Endothelial cell of umbilical vein (primary cell): ENCODE measurements around the gene AGPS. TPM values are rescaled to one million over a fixed set of nuclear protein-coding genes. Genes with fewer than 3 reads are reported as not detected.
"Not testable (repeated sequence)": the region's sequence is repeated elsewhere in the genome, so short reads cannot be mapped to it uniquely, and the experiment has no call there.

ENCODE experiments used
- BruUV-seq: library from RNA; stranded (reverse); fragments of 400-500 nt; replicated peaks from 2 replicates; lab custom pipeline; 2021; lab: Mats Ljungman, UMichigan
- CTCF ChIA-PET: fragments of 300-600, 350-600 bp; sonication (Branson Sonifier 250); formaldehyde crosslinking; loops from one replicate; lab custom pipeline; 2021; ENCODE audit warnings: antibody characterized with exemption, inconsistent platforms; lab: Charles Lee
- POLR2A ChIA-PET: fragments of 300-600, 350-600 bp; sonication (Branson Sonifier 250); formaldehyde crosslinking; loops from one replicate; lab custom pipeline; 2021; ENCODE audit warnings: antibody characterized with exemption, inconsistent platforms; lab: Charles Lee
- DNase-seq: peaks from one replicate; pipeline ENCODE4 v3.0.0-alpha.2; 2011; ENCODE audit warnings: low read depth, low spot score
- FAIRE-seq: peaks from 2 replicates; lab custom pipeline; 2011; peaks lifted over from hg19 to GRCh38; lab: Jason Lieb, UNC
- H2AFZ ChIP-seq: 2 replicates; pipeline ENCODE4 v1.6.0; 2012; ENCODE audit warnings: low read depth, low read length, control low read depth, inconsistent platforms
- H3K27ac ChIP-seq: 2 replicates; pipeline ENCODE4 v1.5.1; 2011; ENCODE audit warnings: low read depth, mild to moderate bottlenecking, control low read depth, low read length, moderate library complexity; ENCODE audit not compliant: insufficient read depth
- H3K27me3 ChIP-seq, 2 experiments: 2 replicates each; pipeline versions ENCODE4 v1.6.0 to v1.6.1; 2011; ENCODE audit warnings: low read length in 2 of 2, mixed read lengths in 1 of 2; ENCODE audit not compliant: control insufficient read depth in 2 of 2, insufficient read depth in 2 of 2
- H3K36me3 ChIP-seq, 2 experiments: 2 replicates in 1 of 2; 3 replicates in 1 of 2; pipeline ENCODE4 v1.5.1; 2011; ENCODE audit warnings: low read length in 2 of 2, mild to moderate bottlenecking in 1 of 2, moderate library complexity in 1 of 2; ENCODE audit not compliant: control insufficient read depth in 2 of 2, insufficient read depth in 2 of 2; ENCODE audit errors: extremely low read depth in 1 of 2
- H3K4me1 ChIP-seq: 3 replicates; pipeline ENCODE4 v1.5.1; 2011; ENCODE audit warnings: mild to moderate bottlenecking, low read length; ENCODE audit not compliant: control insufficient read depth, insufficient read depth; ENCODE audit errors: extremely low read depth
- H3K4me2 ChIP-seq: 2 replicates; pipeline ENCODE4 v1.6.1; 2011; ENCODE audit warnings: low read length, control low read depth, mixed read lengths; ENCODE audit not compliant: insufficient read depth
- H3K4me3 ChIP-seq, 3 experiments: fragments of 200-600 bp in 1 of 3; sonication (generic), shearing (Covaris generic) in 1 of 3; replicated peaks in 1 of 3; 2 replicates each; pipeline ENCODE4 v1.5.1; 2011 to 2016; ENCODE audit warnings: control low read depth in 3 of 3, low read length in 3 of 3, mild to moderate bottlenecking in 2 of 3, inconsistent platforms in 1 of 3, low read depth in 1 of 3, moderate library complexity in 1 of 3; ENCODE audit not compliant: insufficient read depth in 1 of 3
- H3K79me2 ChIP-seq: 2 replicates; pipeline ENCODE4 v1.6.0; 2012; ENCODE audit warnings: low read length, inconsistent platforms; ENCODE audit not compliant: control insufficient read depth, insufficient read depth
- H3K9ac ChIP-seq: replicated peaks from 2 replicates; pipeline ENCODE3; 2011; ENCODE audit warnings: low read length, control low read depth; ENCODE audit not compliant: insufficient read depth; ENCODE audit errors: extremely low read depth
- H3K9me1 ChIP-seq: replicated peaks from 3 replicates; pipeline ENCODE4 v1.6.0; 2011; ENCODE audit warnings: mild to moderate bottlenecking, low read length; ENCODE audit not compliant: control insufficient read depth, insufficient read depth; ENCODE audit errors: extremely low read depth
- H3K9me3 ChIP-seq: replicated peaks from 2 replicates; pipeline ENCODE4 v1.5.1; 2012; ENCODE audit warnings: low read length, inconsistent platforms; ENCODE audit not compliant: control insufficient read depth, insufficient read depth
- H4K20me1 ChIP-seq: replicated peaks from 2 replicates; pipeline ENCODE3; 2011; ENCODE audit warnings: mild to moderate bottlenecking, low read length; ENCODE audit not compliant: control insufficient read depth, insufficient read depth; ENCODE audit errors: extremely low read depth
- JUN ChIP-seq: IDR thresholded peaks from 2 replicates; pipeline ENCODE4 v1.6.1; 2011; ENCODE audit warnings: borderline replicate concordance, low read depth; ENCODE audit not compliant: insufficient read length, insufficient read depth
- POLR2AphosphoS5 ChIP-seq: IDR thresholded peaks from 2 replicates; pipeline ENCODE4 v1.6.1; 2012; ENCODE audit warnings: low read depth, mild to moderate bottlenecking, control low read depth, low read length, moderate library complexity; ENCODE audit not compliant: insufficient read depth
- dilution Hi-C: fragments of 300-500 bp; cut with MboI; formaldehyde crosslinking; loops from one replicate; pipeline ENCODE4 v1.15.0; 2019; ENCODE audit warnings: low sequenced_read_pairs; ENCODE audit not compliant: extremely low pct_ligation_motif_present
- intact Hi-C: fragments of 100-400 bp; cut with micrococcal nuclease; formaldehyde crosslinking; loops from one replicate; pipeline ENCODE4 v1.10.0; 2022
- polyA plus RNA-seq, 4 experiments: library from polyadenylated mRNA; depleted of rRNA in 3 of 4; stranded (reverse) in 3 of 4; unstranded in 1 of 4; fragments of >200 nt; gene quantifications; 2 replicates each; pipeline versions ENCODE4 v1.2.1 to v1.2.3, GENCODE V29; 2011 to 2012; ENCODE audit warnings: missing spikeins in 1 of 4
- total RNA-seq: library from RNA; stranded (reverse); gene quantifications from 2 replicates; pipeline ENCODE4 v1.2.3, GENCODE V29; 2021
- TF ChIP-seq, protein P1 (sequence below), 2 donors: IDR thresholded peaks; 1 replicate in 1 of 2; 2 replicates in 1 of 2; pipeline ENCODE4 v1.5.1; 2011; ENCODE audit warnings: low read length in 2 of 2, mild to moderate bottlenecking in 2 of 2, moderate library complexity in 2 of 2, control low read depth in 1 of 2, inconsistent platforms in 1 of 2, low read depth in 1 of 2; ENCODE audit not compliant: insufficient read depth in 1 of 2; ENCODE audit errors: extremely low read depth in 1 of 2
- TF ChIP-seq, protein P2 (sequence below): IDR thresholded peaks from 2 replicates; pipeline ENCODE4 v1.6.1; 2011; ENCODE audit not compliant: insufficient read depth, insufficient read length

Gene AGPS
- total and polyA plus RNA-seq, 2 donors (not counting 3 experiments of a cell fraction or from before 2014, with no cell fraction given): 10.1 to 96.5 TPM

DNA sequence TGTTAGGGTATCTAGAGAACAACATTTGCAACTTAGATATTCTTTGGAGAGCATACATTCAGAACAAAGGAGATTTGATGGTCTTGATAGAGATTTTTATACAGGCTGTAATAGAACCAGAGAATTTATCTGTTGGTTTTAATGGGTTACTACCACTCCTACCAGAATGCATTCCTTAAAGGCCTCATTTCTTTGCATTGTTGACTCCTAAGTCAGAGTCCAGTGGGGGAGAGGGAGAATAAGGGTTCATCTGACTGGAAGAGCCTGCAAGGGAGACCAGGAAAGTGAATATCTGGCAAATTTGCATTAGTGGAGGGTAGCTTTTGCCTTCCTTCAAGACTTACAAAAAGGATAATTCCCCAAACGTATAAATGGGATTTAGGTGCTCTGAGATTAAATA is 29.7 kb downstream of the AGPS start:
- H3K27ac ChIP-seq: no peak overlapping the region
- BruUV-seq: no TSS peak
- peaks cover 94% of the 10 kb centered on the region for H3K79me2 ChIP-seq
- no peak overlapping the region for H3K4me2 ChIP-seq
- H3K27me3 ChIP-seq: no peaks in the 10 kb centered on the region
- intact Hi-C loops: no loop called here
- no peaks in the 10 kb centered on the region for H3K9me3 ChIP-seq
- H3K4me3 ChIP-seq: no peak overlapping the region
- CTCF ChIA-PET: no interaction called here
- POLR2A ChIA-PET: no interaction called here
- no peak overlapping the region for H2AFZ ChIP-seq
- H3K4me1 ChIP-seq: peaks cover 26% of the 10 kb centered on the region
- no peak overlapping the region for H3K9ac ChIP-seq
- no peaks in the 10 kb centered on the region for H3K9me1 ChIP-seq
- H4K20me1 ChIP-seq: no peaks in the 10 kb centered on the region
- FAIRE-seq (no peak), DNase-seq (no peak)
- TF ChIP-seq, protein P1, sequence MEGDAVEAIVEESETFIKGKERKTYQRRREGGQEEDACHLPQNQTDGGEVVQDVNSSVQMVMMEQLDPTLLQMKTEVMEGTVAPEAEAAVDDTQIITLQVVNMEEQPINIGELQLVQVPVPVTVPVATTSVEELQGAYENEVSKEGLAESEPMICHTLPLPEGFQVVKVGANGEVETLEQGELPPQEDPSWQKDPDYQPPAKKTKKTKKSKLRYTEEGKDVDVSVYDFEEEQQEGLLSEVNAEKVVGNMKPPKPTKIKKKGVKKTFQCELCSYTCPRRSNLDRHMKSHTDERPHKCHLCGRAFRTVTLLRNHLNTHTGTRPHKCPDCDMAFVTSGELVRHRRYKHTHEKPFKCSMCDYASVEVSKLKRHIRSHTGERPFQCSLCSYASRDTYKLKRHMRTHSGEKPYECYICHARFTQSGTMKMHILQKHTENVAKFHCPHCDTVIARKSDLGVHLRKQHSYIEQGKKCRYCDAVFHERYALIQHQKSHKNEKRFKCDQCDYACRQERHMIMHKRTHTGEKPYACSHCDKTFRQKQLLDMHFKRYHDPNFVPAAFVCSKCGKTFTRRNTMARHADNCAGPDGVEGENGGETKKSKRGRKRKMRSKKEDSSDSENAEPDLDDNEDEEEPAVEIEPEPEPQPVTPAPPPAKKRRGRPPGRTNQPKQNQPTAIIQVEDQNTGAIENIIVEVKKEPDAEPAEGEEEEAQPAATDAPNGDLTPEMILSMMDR (IDR thresholded peaks at IDR 0.05; ENCODE audit: extremely low read depth in 1 of 2, insufficient read depth in 1 of 2, low read depth in 1 of 2, low read length in 2 of 2): no peak
- no peak for TF ChIP-seq JUN
- TF ChIP-seq, protein P2, sequence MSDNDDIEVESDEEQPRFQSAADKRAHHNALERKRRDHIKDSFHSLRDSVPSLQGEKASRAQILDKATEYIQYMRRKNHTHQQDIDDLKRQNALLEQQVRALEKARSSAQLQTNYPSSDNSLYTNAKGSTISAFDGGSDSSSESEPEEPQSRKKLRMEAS: no peak
- TF ChIP-seq POLR2AphosphoS5: no peak
- dilution Hi-C loops: no loop called here
- H3K36me3 ChIP-seq: peaks cover 0 to 4% of the 10 kb centered on the region in 2 experiments

DNA sequence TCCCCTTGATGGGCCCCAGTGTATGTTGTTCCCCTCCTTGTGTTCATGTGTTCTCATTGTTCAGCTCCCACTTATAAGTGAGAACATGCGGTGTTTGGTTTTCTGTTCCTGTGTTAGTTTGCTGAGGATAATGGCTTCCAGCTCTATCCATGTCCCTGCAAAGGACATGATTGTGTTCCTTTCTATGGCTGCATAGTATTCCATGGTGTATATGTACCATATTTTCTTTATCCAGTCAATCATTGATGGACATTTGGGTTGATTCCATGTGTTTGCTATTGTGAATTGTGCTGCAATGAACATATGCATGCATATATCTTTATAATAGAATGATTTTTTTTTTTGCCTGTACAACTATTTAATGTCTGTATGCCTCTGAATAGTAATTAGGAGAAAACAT is 31.5 kb downstream of the AGPS start:
- Histone ChIP-seq H3K79me2 (peaks cover 94% of the 10 kb centered on the region), H3K4me1 (peaks cover 12% of the 10 kb centered on the region)
- DNase-seq, H3K9ac ChIP-seq, H3K9me3 ChIP-seq, H3K4me3 ChIP-seq, H3K27me3 ChIP-seq, POLR2A ChIA-PET, dilution Hi-C loops, H2AFZ ChIP-seq, H3K27ac ChIP-seq, H3K4me2 ChIP-seq, FAIRE-seq, H3K36me3 ChIP-seq, H3K9me1 ChIP-seq, BruUV-seq, H4K20me1 ChIP-seq, intact Hi-C loops: not testable (repeated sequence)
- CTCF ChIA-PET: interaction anchor here (0.7 to 1.0 kb wide), 3 partner anchors 20 to 260 kb away, joined by 3 to 5 read pairs (median 3); no protein-coding TSS in a partner anchor

DNA sequence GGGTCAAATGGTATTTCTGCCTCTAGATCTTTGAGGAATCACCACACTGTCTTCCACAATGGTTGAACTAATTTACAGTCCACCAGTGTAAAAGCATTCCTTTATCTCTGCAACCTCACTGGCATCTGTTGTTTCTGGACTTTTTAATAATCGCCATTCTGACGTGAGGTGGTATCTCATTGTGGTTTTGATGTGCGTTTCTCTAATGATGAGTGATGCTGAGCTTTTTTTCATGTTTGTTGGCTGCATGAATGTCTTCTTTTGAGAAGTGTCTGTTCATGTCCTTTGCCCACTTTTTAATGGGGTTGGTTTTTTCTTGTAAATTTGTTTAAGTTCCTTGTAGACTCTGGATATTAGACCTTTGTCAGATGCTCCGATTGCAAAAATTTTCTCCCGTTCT is 32.0 kb downstream of the AGPS start:
- intact Hi-C loops, dilution Hi-C loops, POLR2A ChIA-PET, H3K4me2 ChIP-seq, H3K27ac ChIP-seq, H3K4me3 ChIP-seq, H3K9me1 ChIP-seq, H2AFZ ChIP-seq, H3K27me3 ChIP-seq, BruUV-seq, H3K9ac ChIP-seq, H3K36me3 ChIP-seq, H4K20me1 ChIP-seq, DNase-seq, FAIRE-seq, H3K9me3 ChIP-seq: not testable (repeated sequence)
- H3K79me2 ChIP-seq: peaks cover 94% of the 10 kb centered on the region
- peaks cover 11% of the 10 kb centered on the region for H3K4me1 ChIP-seq
- CTCF ChIA-PET: interaction anchor here (1.2 kb wide), 1 partner anchor 9 kb away, joined by 3 read pairs; no protein-coding TSS in a partner anchor
